ENCODE results near the gene TRIM52.

GRCh38 chr5:181259283-181259682 is 1.7 kb downstream of the TRIM52 start:
- no peak for TF ChIP-seq ZNF121 (CRISPR knock-in tag; conservative IDR thresholded peaks at IDR 0.05)
- TF ChIP-seq HIVEP1 (CRISPR knock-in tag; IDR thresholded peaks at IDR 0.05) = no peak
- TF ChIP-seq PHF8 (IDR thresholded peaks at IDR 0.05; ENCODE audit: borderline replicate concordance, low read length) = no peak
